ENCODE results near the gene PRSS57.
"Not testable (repeated sequence)": the region's sequence is repeated elsewhere in the genome, so short reads cannot be mapped to it uniquely, and the experiment has no call there.

Gene PRSS57

DNA sequence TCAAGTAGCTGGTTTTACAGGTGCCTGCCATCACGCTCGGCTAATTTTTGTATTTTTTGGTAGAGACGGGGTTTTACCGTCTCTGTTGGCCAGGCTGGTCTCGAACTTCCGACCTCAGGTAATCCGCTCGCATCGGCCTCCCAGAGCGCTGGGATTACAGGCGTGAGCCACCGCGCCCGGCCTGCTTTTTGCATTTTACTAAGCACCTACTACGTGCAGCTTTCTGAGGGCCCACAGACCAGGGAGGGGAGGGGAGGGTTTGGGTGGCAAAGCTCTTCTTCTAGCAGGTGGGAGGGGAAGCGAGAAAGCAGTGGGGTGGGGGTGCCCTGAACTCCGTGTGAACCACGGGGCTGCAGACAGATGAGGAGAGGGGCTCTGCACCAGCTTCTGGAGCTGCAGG lies 28.5 kb upstream of the PRSS57 start:
- in situ Hi-C loops (cut with HindIII; ENCODE audit: low sequenced_read_pairs), result no loop called here

- in situ Hi-C loops (cut with HindIII; ENCODE audit: low sequenced_read_pairs), result no loop called here
Observed at GRCh38 chr19:723247-723646, 28.0 kb upstream of the PRSS57 start.

GRCh38 chr19:722553-723101 lies 27.4 kb upstream of the PRSS57 start:
- in situ Hi-C loops (cut with HindIII; ENCODE audit: low sequenced_read_pairs), result no loop called here

GRCh38 chr19:720345-721160 lies 25.3 kb upstream of the PRSS57 start:
- in situ Hi-C loops (cut with HindIII; ENCODE audit: low sequenced_read_pairs), result no loop called here

DNA sequence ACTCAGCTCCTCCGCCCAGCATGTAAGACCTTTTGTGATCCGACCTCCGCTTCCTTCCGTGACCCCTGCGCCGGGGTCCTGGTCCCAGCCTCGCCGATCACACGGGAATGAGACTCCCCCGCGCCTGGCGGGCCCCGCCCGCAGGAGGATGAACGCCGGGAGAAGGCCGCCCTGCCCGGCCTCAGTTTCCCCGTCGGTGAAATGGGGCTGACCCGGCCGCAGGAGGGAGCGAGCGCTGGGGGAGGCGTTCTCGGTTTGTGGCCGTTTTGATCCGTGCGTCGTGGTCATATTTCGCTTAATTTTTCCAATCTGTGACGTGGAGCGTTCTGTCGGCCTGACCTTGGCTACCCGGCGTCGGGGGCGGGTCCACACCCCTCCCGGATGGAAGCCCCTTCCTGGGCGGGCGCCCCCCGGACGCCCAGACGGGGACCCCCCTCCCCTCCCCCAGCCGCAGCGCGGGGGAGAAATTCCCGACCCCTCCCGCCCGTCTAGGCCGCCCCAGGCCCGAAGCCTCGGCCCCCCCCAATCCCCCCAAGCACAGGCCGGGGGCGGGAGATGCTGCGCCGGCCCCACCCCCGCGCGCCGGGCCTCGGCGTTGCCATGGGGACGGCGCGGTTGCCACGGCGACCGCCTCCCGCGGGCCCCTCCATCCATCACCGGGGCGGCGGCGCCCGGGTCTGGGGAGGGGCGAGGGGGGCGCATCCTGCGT lies 24.5 kb upstream of the PRSS57 start:
- in situ Hi-C loops (cut with HindIII; ENCODE audit: low sequenced_read_pairs), result no loop called here

- in situ Hi-C loops (cut with HindIII; ENCODE audit: low sequenced_read_pairs), result no loop called here
Observed at GRCh38 chr19:718991-719512, 23.8 kb upstream of the PRSS57 start.

- in situ Hi-C loops (cut with HindIII; ENCODE audit: low sequenced_read_pairs), result no loop called here
Observed at GRCh38 chr19:718251-718951, 23.1 kb upstream of the PRSS57 start.

DNA sequence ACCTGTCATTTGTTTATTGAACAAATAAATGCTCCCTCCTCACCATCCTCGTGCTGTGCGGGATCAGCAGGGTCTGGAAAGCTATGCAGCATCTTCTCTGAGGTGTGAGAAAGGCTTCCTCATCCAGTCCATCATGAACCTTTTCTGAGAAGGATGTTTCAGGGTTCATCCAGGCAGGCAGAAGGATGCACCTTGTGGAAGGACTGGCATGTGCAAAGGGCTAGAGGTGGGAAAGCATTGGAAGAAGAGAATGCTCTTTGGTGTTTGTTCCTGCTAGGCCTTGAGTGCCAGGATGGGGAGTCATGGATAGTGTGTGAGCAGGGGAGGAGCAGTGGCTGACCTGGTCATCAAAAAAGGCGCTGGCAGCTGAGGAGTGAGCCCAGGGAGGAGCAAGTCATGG lies 20.1 kb upstream of the PRSS57 start:
- in situ Hi-C loops (cut with HindIII; ENCODE audit: low sequenced_read_pairs), result no loop called here

DNA sequence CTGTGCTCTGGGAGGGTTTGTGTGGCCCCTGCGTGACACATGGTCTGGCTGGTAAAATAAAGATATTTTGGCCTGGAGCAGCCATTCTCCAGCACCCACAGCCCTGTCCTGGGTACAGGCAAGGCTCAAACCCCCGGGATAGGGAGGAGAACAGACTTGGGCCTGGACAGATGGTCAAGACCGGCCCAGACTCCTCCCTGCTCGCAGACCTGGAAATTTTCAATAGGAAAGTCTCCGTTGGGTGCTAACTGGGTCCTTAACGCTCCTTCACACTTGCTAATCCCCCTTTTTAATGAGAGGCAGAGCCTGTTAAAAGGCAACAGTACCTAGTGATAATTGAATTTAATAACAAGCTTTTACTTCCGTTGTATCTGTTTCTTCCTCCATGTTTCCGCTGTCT lies 16.0 kb upstream of the PRSS57 start:
- in situ Hi-C loops (cut with HindIII; ENCODE audit: low sequenced_read_pairs), result no loop called here

- in situ Hi-C loops (cut with HindIII; ENCODE audit: low sequenced_read_pairs), result no loop called here
Observed at GRCh38 chr19:710767-711166, 15.5 kb upstream of the PRSS57 start.

DNA sequence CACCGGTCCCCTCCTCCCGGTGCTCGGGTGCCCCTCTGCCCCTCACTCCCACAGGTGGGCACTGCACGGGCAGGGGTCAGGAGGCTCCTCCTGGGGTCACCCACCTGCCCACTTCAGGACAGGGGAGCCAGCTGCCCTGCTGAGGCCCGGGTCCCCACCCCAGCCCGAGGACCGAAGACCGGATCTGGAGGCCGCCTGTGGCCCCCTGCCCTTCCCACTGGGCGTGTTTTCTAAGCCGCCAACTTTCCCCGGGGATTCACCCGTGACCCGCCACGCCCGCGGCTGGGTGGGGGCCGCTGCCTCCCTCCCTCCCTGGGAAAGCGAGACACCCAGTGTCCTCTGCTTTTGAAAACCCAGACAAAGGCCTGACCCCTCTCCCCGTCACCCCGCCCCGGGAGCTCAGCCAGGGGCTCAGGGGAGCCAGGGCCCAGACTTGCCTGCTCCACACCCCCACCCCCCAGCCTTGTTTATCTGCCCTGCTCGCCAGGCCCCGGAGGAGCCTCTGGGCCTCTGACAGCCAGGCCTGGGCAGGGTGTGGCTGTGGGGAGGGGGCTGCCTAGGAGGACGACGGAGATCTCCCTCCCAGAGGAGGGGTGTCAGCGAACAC lies 14.8 kb upstream of the PRSS57 start:
- in situ Hi-C loops (cut with HindIII; ENCODE audit: low sequenced_read_pairs), result no loop called here

DNA sequence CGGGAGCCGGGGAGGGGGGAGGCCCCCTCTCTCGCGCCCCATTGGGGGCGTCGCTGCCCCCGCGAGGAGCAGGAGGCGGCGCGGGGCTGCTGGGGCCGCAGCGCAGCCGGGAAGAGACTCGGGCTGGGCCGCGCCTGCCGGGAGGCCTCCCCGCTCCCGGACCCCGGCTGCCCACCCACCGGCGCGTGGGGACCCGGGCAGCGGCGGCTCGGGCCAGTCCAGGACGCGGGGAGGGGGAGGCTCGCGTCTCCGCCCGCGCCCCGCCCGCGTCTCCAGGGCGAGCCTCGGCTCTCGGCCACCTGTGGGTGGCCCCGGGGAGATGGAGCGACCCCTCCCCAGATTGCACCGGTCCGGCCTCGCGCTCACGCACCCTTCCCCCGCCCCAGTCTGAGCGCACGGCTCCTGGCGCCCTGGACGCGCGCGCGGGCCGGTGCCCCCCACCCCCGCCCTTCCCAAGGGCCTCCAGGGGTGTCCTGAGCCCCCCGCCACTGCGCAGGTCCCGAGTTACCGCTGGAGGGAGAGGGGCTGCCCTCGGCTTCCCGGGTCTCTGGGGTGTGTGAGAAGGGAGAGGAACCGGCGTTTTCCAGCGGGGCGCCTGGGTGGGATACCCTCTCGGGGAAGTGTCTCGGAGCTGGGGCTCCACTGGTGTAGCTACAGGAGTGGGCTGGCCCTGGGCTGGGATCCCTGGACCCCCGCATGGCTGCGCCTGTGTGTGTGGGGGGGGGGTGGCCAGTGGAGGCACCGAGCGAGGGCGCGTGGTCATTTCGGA lies 14.1 kb upstream of the PRSS57 start:
- in situ Hi-C loops (cut with HindIII; ENCODE audit: low sequenced_read_pairs), result no loop called here

- in situ Hi-C loops (cut with HindIII; ENCODE audit: low sequenced_read_pairs), result no loop called here
Observed at GRCh38 chr19:708154-709143, 13.2 kb upstream of the PRSS57 start, which contains the start of gene PALM. PALM (plus strand) TSS chr19:708935; CDS start chr19:709147, 212 bp downstream.

DNA sequence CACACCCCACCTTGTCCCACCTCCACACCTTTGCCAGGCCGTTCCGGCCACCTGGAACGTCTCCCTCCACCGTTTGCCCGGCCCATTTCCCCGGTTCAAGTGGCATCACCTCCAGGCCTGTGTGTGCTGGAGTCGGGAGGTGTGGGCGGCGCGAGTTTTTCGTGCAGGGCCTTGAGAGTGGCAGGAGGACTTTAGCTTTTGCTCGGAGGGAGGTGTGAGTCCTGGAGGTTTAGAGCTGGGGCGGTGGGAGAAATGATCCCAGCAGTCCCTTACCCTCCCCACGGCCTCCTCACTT lies 9.1 kb upstream of the PRSS57 start:
- in situ Hi-C loops (cut with HindIII; ENCODE audit: low sequenced_read_pairs), result no loop called here

DNA sequence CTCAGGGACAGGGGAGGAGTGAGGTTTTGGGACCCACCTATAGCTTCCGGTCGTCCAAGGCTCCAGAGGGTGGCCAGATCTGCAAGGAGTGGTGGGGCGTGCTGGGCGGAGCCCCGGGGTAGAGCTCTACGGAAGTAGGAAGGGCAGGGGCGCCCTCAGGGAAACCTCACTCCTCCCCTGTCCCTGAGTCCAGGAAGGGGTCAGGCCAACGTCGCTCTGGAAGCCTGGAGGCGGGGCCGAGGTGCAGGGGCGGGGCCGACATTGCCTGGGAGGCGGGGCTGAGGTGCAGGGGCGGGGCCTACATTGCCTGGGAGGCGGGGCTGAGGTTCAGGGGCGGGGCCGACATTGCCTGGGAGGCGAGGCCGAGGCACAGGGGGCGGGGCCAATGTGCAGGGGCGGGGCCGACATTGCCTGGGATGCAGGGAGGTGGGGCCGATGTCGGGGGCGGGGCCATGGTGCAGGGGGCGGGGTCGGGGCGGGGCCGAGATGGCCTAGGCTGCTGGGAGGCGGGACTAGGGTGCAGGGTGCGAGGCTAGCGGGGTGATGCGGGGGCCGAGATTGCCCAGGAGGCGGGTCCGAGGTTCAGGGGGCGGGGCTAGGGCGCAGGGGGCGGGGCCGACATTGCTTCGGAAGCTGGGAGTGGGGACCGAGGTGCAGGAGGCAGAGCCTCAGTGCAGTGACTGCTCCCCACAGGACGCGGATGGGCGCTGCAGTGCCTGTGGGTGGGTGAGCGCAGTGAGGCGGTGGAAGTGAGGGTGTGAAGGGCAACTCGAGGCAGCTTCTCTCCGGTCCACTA lies 8.6 kb upstream of the PRSS57 start:
- in situ Hi-C loops (cut with HindIII; ENCODE audit: low sequenced_read_pairs), result no loop called here

GRCh38 chr19:703329-703650 lies 8.0 kb upstream of the PRSS57 start:
- in situ Hi-C loops (cut with HindIII; ENCODE audit: low sequenced_read_pairs), result no loop called here

GRCh38 chr19:702847-703246 lies 7.6 kb upstream of the PRSS57 start:
- in situ Hi-C loops (cut with HindIII; ENCODE audit: low sequenced_read_pairs), result not testable (repeated sequence)

- in situ Hi-C loops (cut with HindIII; ENCODE audit: low sequenced_read_pairs), result not testable (repeated sequence)
Observed at GRCh38 chr19:699885-700284, 4.6 kb upstream of the PRSS57 start.
